ENCODE data around the gene OPN5. TPM values are rescaled to one million over a fixed set of nuclear protein-coding genes. Genes with fewer than 3 reads are reported as not detected.

The OPN5 gene
- total RNA-seq, 1 donor from 2014 or later = not detected

DNA sequence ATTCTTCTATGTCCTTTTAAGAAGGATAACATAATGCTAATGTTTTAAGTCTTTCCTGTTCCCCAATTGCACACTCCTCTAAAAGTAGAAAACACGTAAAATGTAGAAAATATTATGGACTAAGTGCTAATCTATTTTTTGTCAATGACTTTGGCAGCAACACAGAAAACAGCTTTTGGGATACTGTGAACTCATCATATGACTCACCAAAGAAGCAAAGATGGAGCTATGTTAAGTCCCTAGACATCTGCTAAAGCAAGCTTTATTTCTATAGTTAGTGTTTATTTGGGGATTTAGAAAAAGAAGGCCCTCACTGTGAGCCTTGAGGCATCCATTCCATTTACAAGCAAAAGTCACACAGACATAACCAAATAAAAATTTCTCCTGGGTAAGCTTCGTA lies 23.0 kb downstream of the OPN5 start:
- Mint-ChIP-seq H3K27me3 (no peaks in the 10 kb centered on the region), H3K36me3 (ENCODE audit: insufficient read depth) (no peaks in the 10 kb centered on the region)

GRCh38 chr6:47809873-47810272 lies 28.0 kb downstream of the OPN5 start:
- Mint-ChIP-seq H3K36me3 (ENCODE audit: insufficient read depth) (no peaks in the 10 kb centered on the region), H3K4me3 (ENCODE audit: low read depth) (no peak overlapping the region), H3K27me3 (no peaks in the 10 kb centered on the region), H3K27ac (no peak overlapping the region), H3K4me1 (ENCODE audit: low read depth) (no peaks in the 10 kb centered on the region), H3K9me3 (ENCODE audit: low read depth) (no peaks in the 10 kb centered on the region)
- no peak for TF ChIP-seq CTCF (IDR thresholded peaks at IDR 0.05; ENCODE audit: unreplicated experiment)
- DNase-seq (ENCODE audit: low spot score, unreplicated experiment) = no peak

More for the DNA sequence above, 23.0 kb downstream of the OPN5 start:
- Mint-ChIP-seq H3K27ac (no peak overlapping the region), H3K4me3 (ENCODE audit: low read depth) (no peak overlapping the region), H3K9me3 (ENCODE audit: low read depth) (no peaks in the 10 kb centered on the region), H3K4me1 (ENCODE audit: low read depth) (no peaks in the 10 kb centered on the region)
- TF ChIP-seq CTCF (IDR thresholded peaks at IDR 0.05; ENCODE audit: unreplicated experiment) = no peak
- no peak for DNase-seq (ENCODE audit: low spot score, unreplicated experiment)

DNA sequence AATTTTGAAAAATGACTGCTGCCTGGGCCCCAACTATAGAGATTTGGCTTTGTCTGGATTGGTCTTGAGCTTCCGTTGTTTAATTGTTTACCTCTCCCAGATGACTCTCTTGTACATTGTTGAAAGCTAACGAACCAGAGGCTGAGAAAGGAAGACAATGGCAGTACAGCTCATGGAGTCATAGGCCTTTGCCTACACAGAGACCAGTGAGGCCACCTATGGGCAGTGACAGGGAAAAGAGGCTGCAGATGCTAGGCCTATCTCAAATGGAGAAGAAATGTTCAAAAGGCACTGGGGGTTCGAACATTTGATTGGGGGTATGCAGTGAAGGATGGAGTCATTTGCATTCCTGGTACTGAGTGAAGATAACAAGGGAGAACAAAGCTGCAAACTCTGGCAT lies 29.1 kb downstream of the OPN5 start:
- Mint-ChIP-seq H3K27ac (no peak overlapping the region), H3K36me3 (ENCODE audit: insufficient read depth) (no peaks in the 10 kb centered on the region), H3K4me3 (ENCODE audit: low read depth) (no peak overlapping the region), H3K9me3 (ENCODE audit: low read depth) (no peaks in the 10 kb centered on the region), H3K4me1 (ENCODE audit: low read depth) (no peaks in the 10 kb centered on the region), H3K27me3 (no peaks in the 10 kb centered on the region)
- no peak for TF ChIP-seq CTCF (IDR thresholded peaks at IDR 0.05; ENCODE audit: unreplicated experiment)
- no peak for DNase-seq (ENCODE audit: low spot score, unreplicated experiment)

DNA sequence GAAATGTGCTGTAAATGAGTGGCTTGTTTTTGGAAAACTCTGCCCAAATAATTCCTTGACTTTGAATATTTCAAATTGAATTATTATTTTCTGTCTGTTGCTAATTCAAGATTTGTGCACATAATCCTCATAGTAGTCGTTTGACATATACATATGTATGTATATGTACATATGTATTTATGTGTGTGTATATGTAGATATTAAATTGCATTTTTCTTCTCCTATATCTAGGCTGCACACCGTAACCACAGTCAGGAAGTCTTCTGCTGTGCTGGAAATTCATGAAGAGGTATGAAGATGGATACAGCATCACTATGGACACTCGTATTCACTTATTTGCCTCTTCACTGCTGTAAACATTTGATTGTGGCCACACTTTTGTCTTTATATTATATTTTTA lies 29.6 kb downstream of the OPN5 start:
- no peak for TF ChIP-seq CTCF (IDR thresholded peaks at IDR 0.05; ENCODE audit: unreplicated experiment)
- Mint-ChIP-seq H3K9me3 (ENCODE audit: low read depth) (no peaks in the 10 kb centered on the region), H3K27me3 (no peaks in the 10 kb centered on the region), H3K4me1 (ENCODE audit: low read depth) (no peaks in the 10 kb centered on the region), H3K36me3 (ENCODE audit: insufficient read depth) (no peaks in the 10 kb centered on the region), H3K27ac (no peak overlapping the region), H3K4me3 (ENCODE audit: low read depth) (no peak overlapping the region)
- no peak for DNase-seq (ENCODE audit: low spot score, unreplicated experiment)

DNA sequence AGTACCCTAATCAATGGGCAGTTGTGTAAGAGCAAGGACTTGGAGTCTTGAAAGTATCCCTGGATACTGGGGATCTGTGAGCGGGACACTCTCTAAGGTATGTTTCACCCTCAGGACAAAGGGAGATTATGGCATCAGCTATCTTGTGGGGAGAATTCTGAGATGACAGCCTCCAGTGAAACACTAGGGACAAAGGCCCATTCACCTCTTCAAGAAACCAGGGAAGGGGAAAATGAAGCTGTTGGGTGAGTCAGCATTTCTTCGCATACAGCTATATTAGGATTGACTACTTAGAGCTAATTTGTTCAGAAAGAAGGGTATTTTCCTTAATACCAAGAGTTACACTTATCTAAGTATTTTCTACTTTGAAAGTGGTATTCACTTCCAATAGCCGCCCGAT lies 35.9 kb downstream of the OPN5 start:
- Mint-ChIP-seq H3K27me3 (no peaks in the 10 kb centered on the region), H3K27ac (no peak overlapping the region), H3K36me3 (ENCODE audit: insufficient read depth) (no peaks in the 10 kb centered on the region), H3K9me3 (ENCODE audit: low read depth) (no peaks in the 10 kb centered on the region), H3K4me1 (ENCODE audit: low read depth) (no peaks in the 10 kb centered on the region), H3K4me3 (ENCODE audit: low read depth) (no peak overlapping the region)
- no peak for TF ChIP-seq CTCF (IDR thresholded peaks at IDR 0.05; ENCODE audit: unreplicated experiment)
- no peak for DNase-seq (ENCODE audit: low spot score, unreplicated experiment)
